Amniotic stem cell (primary cell): ENCODE results near the gene KRT82.
"Not testable (repeated sequence)": the region's sequence is repeated elsewhere in the genome, so short reads cannot be mapped to it uniquely, and the experiment has no call there.

Experiments
- DNase-seq: peaks from one replicate; lab custom pipeline; 2025; lab: John Stamatoyannopoulos, UW

Gene KRT82

DNA sequence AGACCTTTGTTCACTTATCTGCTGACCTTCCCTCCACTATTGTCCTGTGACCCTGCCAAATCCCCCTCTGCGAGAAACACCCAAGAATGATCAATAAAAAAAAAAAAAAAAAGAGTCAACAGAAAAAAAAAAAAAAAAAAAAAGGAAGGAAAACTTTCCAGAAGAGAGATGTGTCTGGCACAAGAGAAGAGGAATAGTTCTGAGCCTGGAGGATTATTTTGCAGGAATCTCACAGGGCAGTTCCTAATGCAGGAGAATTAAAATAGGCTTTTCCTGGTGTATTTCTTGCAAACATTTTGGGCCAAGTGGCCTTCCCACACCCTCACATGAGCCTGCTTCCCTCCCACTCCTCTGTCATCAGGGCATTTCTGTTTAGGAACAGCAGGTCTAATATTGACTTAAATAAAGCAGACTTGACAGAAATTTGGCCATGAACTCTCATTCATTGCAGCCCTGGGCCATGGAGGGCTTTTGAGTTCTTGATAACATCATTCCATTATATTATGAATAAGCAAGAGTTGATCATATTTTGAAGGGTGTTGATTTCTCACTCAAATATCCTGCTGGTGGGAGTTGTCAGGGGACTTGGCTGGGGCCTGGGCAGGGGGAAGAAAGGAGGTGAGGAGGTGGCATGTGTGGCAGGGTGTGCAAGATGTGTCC lies 4.6 kb upstream of the KRT82 start:
- not testable (repeated sequence) for DNase-seq

DNA sequence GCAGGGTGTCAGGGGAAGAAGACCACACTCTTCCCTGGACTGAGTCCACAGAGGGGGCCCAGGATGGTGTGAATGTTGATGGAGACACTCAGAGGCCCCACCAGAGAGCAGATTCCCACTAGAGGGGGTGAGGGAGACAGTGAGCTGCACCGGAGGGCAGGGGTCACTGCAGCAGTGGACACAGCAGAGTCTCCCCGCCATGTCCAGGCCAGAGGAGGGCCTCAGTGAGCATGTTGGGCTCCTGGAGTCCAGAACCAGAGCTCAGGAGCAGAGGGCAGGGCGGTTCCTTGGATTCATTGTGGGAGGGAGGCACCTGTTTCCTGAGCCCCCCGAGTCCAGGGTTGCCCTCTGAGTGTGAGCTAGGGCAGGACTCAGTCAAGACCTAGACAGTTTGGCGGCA lies 1.8 kb upstream of the KRT82 start:
- no peak for DNase-seq

DNA sequence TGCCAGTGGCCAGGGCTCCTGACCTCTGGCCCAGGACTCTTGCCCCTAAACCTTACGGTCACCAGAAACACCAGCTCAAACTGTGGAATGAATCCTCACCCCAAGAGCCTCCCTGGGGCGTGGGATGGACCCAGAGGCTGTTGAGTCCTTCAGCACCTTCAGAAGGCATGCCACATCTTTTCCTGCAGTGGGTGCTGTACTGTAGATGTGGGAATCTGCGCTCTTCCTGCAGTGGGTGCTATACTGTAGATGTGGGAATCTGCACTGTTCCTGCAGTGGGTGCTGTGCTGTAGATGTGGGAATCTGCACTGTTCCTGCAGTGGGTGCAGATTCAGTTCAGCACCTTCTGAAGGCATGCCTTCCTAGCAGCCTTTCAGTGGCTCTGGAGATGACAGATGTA lies 1.2 kb downstream of the KRT82 start:
- DNase-seq: no peak

DNA sequence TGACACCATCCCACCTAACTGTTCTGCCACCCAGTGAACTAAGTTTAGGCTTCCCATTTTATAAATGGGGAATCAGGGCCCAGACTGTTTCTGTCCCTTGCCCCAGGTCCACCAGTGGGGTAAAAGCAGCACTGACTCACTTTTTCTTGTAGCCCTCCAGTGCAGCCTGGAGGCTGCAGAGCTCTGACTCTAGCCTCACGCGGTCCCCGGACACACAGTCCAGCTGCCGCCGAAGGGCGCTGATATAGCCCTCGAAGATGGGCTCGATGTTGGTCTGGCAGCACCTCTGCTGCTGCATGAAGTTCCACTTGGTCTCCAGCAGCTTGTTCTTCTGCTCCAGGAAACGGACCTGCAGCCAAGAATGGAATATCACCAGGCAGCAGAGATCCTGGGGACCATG lies 2.6 kb downstream of the KRT82 start:
- no peak for DNase-seq

DNA sequence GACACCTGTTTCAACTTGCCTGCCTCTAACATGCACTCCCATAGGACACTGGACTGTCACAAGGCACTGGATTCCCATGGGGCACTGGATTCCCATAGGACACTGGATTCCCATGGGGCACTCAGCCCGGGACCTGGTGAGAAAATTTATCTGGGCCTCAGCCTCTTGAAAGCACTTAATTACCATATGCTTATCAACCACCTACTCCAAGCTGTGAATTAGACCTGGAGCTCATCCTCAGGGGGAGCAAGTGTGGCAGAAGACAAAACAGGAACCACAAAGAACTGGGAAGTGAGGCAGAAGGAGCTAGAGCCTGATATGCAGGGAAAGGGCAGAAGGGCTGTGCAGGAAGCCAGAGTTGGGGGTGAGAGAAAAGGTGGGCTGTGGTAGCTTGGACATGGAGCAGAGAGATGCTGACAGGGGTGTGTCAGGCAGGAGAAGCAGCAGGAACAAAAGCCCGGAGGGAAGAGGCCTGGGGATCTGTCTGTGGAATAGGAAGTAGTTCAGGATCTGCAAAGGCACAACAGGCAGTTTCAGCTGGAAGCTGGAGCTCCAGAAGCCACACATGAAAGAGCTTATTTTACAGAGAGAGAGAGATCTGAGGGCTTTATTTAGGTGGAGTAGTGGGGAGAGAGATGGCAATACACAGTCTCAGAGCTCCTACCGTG lies 3.1 kb downstream of the KRT82 start:
- no peak for DNase-seq

DNA sequence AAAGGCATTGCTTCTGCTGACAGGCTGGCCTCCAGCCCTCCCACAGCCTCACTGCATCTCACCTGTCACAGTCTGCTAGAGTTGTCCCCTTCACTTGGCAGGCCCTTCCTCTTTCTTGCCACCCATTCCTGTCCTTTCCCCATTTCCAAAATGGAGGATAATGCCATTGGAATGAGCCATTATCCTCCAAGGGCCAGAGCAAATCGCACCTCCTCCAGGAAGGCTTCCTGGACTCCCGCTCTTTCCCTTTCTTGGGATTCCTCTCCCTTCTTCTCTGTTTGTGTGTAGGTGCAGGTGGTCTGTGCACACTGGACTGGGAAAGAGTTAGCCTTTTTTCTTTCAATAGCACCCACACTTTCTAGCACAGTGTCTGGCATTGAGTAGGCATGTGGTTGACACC lies 3.8 kb downstream of the KRT82 start:
- DNase-seq: no peak

DNA sequence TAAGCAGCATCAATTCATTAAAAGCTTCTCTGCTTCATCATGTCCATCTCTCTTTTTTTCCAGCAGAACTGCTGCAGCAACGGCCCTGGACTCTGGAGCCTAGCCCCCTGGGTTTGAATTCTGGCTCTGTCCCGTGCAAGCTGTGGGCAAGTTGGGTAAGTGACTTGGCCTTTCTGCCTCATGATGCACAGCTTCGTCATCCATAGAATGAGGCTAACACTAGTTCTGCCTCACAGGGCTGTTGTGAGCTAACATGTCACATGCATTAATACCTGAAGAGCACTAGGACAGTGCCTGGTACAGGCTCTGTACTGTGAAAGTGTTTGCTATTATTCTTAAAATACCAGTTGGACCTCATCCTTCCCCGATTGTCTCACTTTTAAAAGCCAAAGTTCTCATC lies 4.2 kb downstream of the KRT82 start:
- no peak for DNase-seq

DNA sequence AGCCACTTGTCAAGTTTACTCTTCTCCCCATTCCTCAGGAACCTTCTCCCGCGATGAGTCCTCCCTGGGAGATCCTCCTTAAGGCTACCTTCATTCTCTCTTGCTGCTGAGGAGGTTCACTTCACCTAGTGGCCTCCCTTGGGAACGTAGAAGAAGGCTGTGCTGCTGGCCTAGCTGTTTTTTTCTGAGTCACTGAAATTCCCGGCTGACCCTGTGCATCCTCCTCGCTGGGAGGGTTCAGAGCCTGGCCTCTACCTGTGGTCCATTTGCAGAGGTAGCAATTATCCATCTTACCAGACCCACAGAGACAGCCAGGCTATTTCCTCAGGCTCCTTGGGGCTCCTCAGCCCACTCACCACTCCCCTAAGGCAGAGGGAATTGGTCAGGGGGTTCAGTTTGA lies 4.6 kb downstream of the KRT82 start:
- no peak for DNase-seq

DNA sequence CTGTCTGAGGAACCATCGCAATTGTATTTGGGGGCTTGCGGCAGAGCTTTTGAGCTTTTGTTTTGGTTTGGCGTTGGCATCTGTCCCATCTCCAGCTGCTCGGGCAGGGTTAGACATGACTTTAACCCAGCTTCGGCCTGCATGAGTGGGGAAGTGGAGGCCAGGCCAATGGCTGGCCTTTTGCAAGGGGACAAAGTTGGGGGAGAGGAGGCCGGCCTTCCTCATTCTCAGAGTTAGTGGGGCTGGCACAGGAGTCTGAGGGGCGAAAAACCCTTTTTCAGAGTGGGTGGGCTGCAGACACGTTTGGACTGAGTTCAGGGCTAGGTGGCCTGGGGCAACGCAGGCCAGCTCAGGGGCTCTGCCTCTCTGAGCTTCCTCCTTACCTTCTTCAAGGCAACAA lies 5.2 kb downstream of the KRT82 start:
- no peak for DNase-seq

DNA sequence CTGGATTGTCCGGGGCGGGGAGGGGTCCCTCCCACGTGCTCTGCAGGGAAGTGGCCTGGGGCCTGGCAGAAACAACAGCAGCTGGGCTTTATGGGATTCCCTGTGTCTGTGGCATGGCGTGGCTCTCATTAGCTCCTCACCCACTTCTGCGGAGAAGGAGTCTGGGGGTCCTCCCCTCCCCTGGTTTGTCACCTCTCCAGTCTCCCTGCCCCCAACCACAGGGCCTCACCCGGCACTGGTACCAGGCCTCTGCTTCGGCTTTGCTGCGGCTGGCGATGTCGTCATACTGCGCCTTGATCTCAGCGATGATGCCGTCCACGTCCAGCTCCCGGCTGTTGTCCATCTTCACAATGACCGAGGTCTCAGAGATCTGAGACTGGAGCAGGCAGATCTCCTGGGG lies 6.4 kb downstream of the KRT82 start:
- no peak for DNase-seq

DNA sequence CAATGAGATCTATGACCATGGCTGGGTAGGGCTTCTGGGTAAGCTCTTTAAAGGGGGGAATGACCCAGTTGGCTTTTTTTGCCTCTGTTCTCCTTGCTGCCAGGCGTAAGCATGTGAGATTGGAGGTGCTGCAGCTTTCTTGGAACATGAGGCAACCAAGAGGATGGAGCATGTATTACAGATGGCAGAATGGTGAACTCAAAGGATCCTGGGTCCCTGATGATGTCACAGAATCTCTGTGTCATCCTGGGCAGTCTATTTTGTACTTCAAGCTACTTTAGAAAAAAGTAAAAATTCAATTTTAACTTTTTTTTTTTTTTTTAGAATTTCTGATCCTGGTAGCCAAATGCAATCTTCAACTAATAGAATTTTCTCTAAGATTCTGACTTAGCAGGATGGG lies 8.0 kb downstream of the KRT82 start:
- no peak for DNase-seq

DNA sequence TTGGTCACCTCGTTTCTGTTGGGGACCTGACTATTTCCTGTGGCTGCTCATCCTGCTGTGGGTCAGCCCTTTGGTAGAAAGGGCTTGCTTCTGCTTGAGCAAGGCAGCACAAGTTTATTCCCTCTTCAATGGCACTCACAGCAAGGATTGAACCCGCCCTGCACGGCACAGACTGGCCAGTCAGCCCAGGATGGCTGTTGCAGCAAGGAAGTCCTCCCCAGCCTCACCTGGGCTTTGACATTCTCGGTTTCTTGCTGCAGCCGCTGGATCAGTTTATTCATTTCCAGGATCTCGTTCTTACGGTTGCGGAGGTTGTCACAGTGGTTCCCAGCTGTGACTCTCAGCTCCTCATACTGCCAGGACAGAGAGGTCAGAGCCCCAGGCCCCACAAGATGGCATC lies 9.5 kb downstream of the KRT82 start:
- DNase-seq: no peak

DNA sequence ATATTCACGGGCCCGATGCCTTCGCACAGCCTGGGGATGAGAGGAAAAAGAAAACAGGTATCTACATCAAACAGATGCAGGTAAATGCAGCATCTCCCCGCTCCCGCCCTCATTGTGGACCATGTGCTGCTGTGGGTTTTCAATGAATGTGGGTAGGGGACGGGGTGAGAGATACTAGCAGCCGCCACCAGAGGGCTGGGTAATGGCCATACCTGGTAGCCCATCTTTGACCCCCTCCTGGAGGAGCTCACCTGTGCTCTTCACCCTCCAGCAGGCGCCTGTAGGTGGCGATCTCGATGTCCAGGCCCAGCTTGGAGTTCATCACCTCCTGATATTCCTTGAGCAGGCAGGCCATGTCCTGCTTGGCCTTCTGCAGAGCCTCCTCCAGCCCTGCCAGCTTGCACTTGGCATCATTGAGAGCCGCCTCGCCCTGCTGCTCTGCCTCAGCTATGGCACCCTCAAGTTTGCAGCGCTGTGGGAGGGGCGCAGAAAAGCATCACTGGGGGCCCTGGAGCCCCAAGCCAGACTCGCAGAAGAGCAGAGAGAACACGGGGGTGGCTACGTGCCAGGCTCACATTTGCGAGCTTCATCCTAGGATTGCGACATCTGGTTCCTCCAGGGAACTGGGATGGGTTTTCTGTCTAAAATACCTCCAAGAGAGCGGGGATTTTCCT lies 10.2 kb downstream of the KRT82 start:
- DNase-seq: no peak

DNA sequence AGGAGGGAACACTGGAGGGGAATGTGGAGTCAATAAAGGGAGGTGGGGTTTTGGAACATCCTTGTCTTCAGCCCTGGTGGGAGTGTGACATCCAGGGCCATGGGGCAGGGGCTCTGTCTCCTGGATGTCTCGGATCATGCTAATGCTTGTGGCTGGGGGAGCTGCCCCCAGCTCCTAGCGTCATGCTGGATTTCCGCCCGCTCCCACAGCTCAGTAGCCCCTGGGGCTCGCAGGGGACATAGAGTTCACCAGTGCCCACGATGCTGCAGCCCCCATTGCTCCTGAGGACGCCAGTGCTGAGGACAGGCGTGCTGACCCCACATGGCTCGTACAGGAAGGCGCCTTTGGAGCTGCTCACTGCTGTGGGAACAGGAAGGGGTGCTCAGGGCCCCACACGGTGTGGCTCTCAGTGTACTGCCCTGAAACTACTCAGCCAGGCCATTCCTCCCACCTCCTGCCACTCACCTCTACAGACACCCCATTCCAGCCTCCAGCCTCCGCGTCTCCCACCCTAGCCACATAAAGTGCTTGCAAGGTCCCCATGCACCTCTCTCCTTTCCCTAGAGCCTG lies 11.2 kb downstream of the KRT82 start:
- DNase-seq: no peak

DNA sequence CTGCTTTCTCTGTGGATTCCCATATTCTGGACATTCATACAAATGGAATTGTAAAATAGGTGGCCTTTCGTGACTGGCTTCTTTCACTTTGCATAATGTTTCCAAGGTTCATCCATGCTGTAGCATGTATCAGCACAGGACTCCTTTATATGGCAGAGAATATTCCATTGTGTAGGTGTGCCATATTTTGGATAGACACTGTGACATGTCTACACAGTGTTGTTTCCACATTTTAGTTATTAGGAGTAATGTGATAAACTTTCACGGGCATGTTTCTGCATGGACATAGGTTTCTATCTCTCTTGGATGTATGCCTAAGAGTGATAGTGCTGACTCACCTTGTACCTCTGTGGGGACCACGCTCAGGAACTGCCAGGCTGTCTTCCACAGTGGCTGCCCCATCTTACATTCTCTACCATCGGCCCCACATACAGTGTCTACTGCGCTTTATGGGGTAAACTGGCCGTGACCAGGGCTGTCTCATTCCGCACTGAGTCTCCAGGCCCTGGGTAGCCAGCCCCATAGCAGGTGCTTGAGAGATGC lies 13.6 kb downstream of the KRT82 start:
- no peak for DNase-seq

DNA sequence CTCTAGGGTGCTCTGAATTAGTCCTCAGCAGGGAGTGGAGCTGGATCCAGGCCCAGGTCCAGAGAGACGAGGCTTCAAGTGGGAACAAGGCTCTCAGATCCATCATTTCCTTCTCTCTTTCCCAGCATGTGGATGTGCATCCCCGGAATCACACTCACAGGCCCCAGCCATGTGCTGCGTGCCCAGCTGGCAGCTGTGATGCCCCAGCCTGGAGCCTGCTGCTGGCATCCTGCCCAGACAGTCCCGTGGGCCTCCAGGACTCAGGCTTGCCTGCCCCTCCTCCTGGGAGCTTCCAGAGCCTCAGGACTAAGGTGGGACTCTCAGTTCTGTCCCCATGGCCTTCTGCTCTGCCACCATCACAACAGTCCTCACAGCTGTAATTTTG lies 14.5 kb downstream of the KRT82 start:
- DNase-seq: no peak

DNA sequence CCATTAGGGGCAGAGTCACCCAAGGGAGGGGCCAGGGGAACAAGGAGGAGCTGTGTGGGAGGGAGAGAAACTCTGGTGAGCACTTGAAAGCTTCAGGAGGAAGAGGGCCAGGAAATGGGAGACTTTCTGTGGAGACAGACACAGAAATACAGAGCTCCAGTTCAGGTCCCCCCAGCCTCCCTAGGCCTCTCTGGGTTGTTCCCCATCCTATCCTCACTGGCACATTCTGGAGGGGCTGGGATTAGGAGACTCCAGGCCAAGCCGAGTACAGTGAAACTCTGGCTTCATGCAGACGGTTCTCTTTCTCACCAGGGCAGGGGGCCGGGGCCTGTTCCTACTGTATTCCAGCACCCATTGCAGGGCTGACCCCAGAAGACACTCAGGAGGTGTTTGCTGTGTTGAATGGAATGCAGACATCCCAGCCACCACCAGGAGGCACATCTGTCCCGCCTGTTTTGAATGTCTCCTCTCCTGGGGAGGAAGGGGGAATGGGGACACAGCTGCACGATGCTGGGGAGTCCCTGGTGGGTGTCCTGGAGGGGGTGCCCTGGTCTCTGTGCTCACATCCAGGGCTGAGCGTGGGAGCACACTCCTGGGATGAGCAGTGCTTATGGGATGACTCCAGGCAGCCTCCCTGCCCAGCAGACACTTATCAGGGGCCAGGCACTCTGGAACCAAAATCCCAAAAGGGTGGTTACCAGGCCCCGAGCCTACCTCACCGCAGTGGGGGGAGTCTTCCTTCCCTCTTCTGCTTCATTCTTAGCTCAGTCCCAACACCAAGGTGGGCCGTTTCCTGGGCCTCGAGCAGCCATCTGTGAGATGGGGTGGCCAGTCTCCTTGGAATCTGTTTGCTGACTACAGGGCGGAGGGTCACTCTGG lies 15.2 kb downstream of the KRT82 start:
- no peak for DNase-seq

DNA sequence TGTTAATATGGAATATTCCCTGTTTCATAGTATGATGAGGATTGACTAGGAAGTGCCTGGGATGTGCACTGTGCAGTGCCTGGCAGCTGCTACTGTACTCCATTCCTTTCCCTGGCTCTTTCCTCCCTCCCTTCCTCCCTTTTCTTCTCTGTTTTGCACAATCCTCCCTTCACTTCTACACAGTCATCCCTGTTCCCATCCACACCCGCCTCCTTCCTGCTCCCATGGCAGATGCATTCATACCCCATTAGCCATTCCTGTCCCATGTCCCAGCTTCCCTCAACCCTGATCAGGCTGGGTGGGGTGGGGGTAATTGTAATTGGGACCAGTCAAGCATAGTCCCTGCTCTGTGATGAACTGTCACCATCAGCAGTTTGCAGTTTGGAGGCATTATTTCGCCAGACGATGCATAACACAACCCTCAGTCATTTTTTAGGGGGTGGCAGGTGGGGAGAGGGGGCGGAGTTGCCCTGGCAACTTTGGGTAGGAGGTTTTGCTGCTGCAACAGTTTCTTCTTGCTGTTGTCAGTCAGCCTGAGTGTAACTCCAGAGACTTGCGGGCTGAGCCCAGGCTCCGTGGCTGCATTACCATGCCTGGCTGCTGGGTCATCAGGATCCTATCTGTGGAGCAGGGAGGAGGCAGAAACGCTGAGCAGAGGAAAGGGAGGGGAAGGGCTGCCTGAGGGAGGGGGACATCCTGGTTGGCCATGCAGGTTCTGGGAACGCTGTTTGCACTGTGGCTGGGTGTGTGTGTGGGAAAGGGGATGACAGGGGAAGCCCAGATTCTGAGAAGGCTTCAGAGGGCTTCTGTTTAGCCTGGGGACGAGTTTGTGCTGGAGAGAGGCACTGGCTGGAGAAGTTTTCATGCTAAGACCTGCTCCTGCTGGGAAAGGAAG lies 16.6 kb downstream of the KRT82 start:
- DNase-seq: no peak

DNA sequence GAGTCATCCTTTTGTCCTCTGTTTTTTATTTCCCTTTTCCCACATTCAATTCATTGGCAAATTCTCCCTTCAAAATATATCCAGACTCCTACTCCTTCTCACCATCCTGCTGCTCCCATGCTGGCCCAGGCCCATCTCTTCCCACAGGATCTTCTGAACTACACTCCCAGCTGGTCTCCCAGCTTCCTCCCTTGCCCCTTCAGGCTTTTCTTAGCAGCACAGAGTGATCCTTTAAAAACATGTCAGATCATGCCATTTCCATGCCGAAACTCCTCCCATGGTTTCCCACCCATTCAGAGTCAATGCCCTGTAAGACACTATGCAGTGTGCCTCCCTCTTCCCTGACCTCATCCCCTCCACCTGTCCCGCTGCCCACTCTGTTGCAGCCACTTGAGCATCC lies 18.3 kb downstream of the KRT82 start:
- no peak for DNase-seq

DNA sequence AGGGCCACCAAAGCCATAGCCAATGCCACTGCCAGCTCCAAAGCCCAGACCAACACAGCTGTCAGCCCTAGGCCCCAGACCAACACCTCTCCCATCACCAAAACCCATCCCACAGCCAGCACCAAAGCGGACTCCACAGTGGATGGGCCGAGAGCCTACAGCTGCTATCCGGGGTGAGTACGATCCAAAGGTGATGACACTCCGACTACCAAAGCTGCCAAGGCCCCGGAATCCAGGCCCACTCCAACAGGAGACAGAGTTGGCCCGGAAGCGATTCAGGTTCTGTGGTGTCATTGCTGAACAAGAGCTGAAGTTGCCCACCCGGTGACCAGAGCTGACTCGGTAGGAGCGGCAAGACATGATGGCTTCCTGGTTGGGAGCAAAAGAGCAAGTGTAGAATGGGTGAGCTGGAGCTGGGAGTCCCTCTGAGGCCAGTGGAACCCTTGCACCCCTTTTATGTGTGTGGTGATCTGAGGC lies 20.9 kb downstream of the KRT82 start, which contains the start of gene KRT84:
TSS of gene KRT84 (minus strand) at position 427 of the 477 bp plus-strand sequence. CDS start at position 360, 67 bp downstream.
- no peak for DNase-seq

DNA sequence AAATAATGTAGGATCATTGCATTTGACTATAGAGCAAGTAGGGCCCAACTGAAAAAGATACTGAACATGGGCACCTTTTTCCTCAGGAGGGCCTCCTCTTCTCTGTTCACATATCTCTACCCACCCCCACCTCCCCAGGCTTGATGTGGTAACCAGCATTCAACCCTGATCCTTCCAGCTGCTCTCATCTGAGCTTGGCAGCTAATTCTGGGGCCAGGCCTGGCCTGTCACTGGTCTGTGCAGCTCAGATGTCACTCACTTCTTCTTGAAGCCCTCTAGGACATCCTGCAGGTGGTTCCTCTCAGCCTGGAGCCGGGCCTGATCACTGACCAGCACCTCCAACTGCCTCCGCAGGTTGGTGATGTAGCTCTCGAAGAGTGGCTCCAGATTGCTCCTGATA lies 22.8 kb downstream of the KRT82 start:
- DNase-seq: no peak
